Measurements from ENCODE around the gene LHCGR. TPM values are rescaled to one million over a fixed set of nuclear protein-coding genes. Genes with fewer than 3 reads are reported as not detected.

Gene LHCGR
- total and polyA plus RNA-seq, 2 experiments from 2014 or later, result 0.45 to 0.66 TPM

DNA sequence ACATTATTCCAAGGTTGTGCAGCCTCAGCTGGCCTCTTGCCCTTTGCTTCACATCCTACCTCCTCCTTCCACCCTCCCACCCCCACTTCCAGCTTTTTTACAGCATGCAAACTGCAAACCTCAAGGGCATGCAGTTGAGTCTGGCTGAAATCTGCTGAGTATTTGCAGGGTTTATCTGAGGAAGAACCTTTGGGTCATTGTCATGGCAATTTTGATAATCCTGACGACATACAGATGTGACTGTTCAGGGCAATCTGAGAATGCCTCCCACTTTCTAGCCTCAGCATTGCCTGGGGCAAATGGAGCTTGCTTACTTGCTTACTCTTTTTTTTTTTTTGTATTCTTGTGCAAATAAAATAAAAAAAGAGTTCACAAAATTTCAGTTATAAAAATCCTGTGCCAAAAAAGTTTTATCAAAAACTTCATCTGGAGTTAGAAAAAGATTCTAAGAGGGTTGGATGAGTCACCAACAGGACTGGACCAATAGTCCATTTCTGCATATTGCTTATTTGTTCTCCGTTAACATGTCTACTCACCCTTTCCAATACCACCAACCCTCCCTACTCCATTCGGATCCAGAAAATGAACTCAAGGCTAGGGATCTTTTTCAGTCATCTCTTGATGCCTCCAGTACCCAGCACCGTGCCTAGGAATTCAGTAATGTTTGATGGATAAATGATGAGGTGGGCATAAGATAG lies 23.6 kb upstream of the LHCGR start:
- Mint-ChIP-seq H3K27ac (no peak overlapping the region), H3K36me3 (ENCODE audit: low read depth) (no peaks in the 10 kb centered on the region), H3K27me3 (ENCODE audit: insufficient read depth, low read depth, poor library complexity) (no peaks in the 10 kb centered on the region), H3K4me3 (no peak overlapping the region), H3K9me3 (no peaks in the 10 kb centered on the region), H3K4me1 (no peaks in the 10 kb centered on the region)
- Histone ChIP-seq H3K79me2 (replicated peaks; ENCODE audit: insufficient read depth) (no peaks in the 10 kb centered on the region), H3K4me2 (0 out of 2 replicates have a peak overlapping the region, but pooled peaks have one; percentile 32), H3K4me1 (ENCODE audit: insufficient read depth) (0 out of 2 replicates have a peak, but pooled peaks cover 3% of the 10 kb centered on the region), H2AFZ (no peak overlapping the region), H4K20me1 (replicated peaks; ENCODE audit: insufficient read depth) (no peaks in the 10 kb centered on the region), H3K4me3 (no peak overlapping the region), H3F3A (replicated peaks; ENCODE audit: low read depth) (no peaks in the 10 kb centered on the region), H3K9me2 (ENCODE audit: insufficient read depth) (peaks cover 13% of the 10 kb centered on the region), H3K27ac (ENCODE audit: low read depth) (no peak overlapping the region), H3K27me3 (ENCODE audit: insufficient read depth) (no peaks in the 10 kb centered on the region), H3K36me3 (ENCODE audit: insufficient read depth) (no peaks in the 10 kb centered on the region)
- no peak for DNase-seq (ENCODE audit: low spot score)
- no peak for TF ChIP-seq EZH2 (IDR thresholded peaks at IDR 0.05; ENCODE audit: low read depth, unreplicated experiment)
- no peak for TF ChIP-seq CREB1 (CRISPR knock-in tag; IDR thresholded peaks at IDR 0.05; ENCODE audit: low read depth)
- no peak for ATAC-seq

DNA sequence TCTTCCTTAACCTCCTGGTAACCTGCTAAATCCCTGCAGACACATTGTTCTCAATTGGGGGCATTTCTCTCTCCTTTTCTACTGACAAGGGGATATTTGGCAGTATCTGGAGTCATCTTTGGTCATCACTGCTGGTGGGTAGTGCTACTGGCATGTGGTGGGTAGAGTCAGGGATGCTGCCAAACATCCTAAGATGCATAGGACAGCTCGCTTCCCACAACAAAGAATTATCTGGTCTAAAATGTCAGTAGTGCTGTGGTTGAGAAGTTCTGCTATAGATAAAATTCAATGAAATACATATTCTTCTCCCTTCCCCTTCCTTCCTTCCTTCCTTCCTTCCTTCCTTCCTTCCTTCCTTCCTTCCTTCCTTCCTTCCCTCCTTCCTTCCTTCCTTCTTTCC lies 18.7 kb upstream of the LHCGR start:
- H3K79me2 ChIP-seq (replicated peaks; ENCODE audit: insufficient read depth), result no peaks in the 10 kb centered on the region
- no peak overlapping the region for H2AFZ ChIP-seq
- Mint-ChIP-seq H3K9me3 (no peaks in the 10 kb centered on the region), H3K27me3 (ENCODE audit: insufficient read depth, low read depth, poor library complexity) (no peaks in the 10 kb centered on the region), H3K27ac (no peak overlapping the region), H3K4me3 (no peak overlapping the region), H3K36me3 (ENCODE audit: low read depth) (no peaks in the 10 kb centered on the region), H3K4me1 (0 out of 3 replicates have a peak, but pooled peaks cover 2% of the 10 kb centered on the region)
- H3K27me3 ChIP-seq (ENCODE audit: insufficient read depth), result no peaks in the 10 kb centered on the region
- peaks cover 3% of the 10 kb centered on the region; the same call in 1 of the 2 replicates for H3K9me2 ChIP-seq (ENCODE audit: insufficient read depth)
- no peaks in the 10 kb centered on the region for H4K20me1 ChIP-seq (replicated peaks; ENCODE audit: insufficient read depth)
- H3K27ac ChIP-seq (ENCODE audit: low read depth), result no peak overlapping the region
- no peak for DNase-seq (ENCODE audit: low spot score)
- no peak overlapping the region for H3K4me3 ChIP-seq
- 0 out of 2 replicates have a peak, but pooled peaks cover 3% of the 10 kb centered on the region for H3K4me1 ChIP-seq (ENCODE audit: insufficient read depth)
- ATAC-seq, result no peak
- no peak overlapping the region for H3K4me2 ChIP-seq
- H3K36me3 ChIP-seq (ENCODE audit: insufficient read depth), result no peaks in the 10 kb centered on the region
- no peaks in the 10 kb centered on the region for H3F3A ChIP-seq (replicated peaks; ENCODE audit: low read depth)
- TF ChIP-seq, protein P1, sequence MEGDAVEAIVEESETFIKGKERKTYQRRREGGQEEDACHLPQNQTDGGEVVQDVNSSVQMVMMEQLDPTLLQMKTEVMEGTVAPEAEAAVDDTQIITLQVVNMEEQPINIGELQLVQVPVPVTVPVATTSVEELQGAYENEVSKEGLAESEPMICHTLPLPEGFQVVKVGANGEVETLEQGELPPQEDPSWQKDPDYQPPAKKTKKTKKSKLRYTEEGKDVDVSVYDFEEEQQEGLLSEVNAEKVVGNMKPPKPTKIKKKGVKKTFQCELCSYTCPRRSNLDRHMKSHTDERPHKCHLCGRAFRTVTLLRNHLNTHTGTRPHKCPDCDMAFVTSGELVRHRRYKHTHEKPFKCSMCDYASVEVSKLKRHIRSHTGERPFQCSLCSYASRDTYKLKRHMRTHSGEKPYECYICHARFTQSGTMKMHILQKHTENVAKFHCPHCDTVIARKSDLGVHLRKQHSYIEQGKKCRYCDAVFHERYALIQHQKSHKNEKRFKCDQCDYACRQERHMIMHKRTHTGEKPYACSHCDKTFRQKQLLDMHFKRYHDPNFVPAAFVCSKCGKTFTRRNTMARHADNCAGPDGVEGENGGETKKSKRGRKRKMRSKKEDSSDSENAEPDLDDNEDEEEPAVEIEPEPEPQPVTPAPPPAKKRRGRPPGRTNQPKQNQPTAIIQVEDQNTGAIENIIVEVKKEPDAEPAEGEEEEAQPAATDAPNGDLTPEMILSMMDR (conservative IDR thresholded peaks at IDR 0.05; ENCODE audit: low read depth in 2 of 2), result no peak
- TF ChIP-seq, protein P2, sequence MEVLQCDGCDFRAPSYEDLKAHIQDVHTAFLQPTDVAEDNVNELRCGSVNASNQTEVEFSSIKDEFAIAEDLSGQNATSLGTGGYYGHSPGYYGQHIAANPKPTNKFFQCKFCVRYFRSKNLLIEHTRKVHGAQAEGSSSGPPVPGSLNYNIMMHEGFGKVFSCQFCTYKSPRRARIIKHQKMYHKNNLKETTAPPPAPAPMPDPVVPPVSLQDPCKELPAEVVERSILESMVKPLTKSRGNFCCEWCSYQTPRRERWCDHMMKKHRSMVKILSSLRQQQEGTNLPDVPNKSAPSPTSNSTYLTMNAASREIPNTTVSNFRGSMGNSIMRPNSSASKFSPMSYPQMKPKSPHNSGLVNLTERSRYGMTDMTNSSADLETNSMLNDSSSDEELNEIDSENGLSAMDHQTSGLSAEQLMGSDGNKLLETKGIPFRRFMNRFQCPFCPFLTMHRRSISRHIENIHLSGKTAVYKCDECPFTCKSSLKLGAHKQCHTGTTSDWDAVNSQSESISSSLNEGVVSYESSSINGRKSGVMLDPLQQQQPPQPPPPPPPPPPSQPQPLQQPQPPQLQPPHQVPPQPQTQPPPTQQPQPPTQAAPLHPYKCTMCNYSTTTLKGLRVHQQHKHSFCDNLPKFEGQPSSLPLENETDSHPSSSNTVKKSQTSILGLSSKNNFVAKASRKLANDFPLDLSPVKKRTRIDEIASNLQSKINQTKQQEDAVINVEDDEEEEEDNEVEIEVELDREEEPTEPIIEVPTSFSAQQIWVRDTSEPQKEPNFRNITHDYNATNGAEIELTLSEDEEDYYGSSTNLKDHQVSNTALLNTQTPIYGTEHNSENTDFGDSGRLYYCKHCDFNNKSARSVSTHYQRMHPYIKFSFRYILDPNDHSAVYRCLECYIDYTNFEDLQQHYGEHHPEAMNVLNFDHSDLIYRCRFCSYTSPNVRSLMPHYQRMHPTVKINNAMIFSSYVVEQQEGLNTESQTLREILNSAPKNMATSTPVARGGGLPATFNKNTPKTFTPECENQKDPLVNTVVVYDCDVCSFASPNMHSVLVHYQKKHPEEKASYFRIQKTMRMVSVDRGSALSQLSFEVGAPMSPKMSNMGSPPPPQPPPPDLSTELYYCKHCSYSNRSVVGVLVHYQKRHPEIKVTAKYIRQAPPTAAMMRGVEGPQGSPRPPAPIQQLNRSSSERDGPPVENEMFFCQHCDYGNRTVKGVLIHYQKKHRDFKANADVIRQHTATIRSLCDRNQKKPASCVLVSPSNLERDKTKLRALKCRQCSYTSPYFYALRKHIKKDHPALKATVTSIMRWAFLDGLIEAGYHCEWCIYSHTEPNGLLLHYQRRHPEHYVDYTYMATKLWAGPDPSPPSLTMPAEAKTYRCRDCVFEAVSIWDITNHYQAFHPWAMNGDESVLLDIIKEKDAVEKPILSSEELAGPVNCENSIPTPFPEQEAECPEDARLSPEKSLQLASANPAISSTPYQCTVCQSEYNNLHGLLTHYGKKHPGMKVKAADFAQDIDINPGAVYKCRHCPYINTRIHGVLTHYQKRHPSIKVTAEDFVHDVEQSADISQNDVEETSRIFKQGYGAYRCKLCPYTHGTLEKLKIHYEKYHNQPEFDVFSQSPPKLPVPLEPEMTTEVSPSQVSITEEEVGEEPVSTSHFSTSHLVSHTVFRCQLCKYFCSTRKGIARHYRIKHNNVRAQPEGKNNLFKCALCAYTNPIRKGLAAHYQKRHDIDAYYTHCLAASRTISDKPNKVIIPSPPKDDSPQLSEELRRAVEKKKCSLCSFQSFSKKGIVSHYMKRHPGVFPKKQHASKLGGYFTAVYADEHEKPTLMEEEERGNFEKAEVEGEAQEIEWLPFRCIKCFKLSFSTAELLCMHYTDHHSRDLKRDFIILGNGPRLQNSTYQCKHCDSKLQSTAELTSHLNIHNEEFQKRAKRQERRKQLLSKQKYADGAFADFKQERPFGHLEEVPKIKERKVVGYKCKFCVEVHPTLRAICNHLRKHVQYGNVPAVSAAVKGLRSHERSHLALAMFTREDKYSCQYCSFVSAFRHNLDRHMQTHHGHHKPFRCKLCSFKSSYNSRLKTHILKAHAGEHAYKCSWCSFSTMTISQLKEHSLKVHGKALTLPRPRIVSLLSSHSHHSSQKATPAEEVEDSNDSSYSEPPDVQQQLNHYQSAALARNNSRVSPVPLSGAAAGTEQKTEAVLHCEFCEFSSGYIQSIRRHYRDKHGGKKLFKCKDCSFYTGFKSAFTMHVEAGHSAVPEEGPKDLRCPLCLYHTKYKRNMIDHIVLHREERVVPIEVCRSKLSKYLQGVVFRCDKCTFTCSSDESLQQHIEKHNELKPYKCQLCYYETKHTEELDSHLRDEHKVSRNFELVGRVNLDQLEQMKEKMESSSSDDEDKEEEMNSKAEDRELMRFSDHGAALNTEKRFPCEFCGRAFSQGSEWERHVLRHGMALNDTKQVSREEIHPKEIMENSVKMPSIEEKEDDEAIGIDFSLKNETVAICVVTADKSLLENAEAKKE (CRISPR knock-in tag; IDR thresholded peaks at IDR 0.05), result no peak
- TF ChIP-seq, protein P3, sequence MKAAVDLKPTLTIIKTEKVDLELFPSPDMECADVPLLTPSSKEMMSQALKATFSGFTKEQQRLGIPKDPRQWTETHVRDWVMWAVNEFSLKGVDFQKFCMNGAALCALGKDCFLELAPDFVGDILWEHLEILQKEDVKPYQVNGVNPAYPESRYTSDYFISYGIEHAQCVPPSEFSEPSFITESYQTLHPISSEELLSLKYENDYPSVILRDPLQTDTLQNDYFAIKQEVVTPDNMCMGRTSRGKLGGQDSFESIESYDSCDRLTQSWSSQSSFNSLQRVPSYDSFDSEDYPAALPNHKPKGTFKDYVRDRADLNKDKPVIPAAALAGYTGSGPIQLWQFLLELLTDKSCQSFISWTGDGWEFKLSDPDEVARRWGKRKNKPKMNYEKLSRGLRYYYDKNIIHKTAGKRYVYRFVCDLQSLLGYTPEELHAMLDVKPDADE (IDR thresholded peaks at IDR 0.05), result no peak
- TF ChIP-seq JUNB (IDR thresholded peaks at IDR 0.05; ENCODE audit: unreplicated experiment), result no peak
- TF ChIP-seq ZNF331 (CRISPR knock-in tag; IDR thresholded peaks at IDR 0.05; ENCODE audit: low read depth), result no peak
- TF ChIP-seq, protein P4, sequence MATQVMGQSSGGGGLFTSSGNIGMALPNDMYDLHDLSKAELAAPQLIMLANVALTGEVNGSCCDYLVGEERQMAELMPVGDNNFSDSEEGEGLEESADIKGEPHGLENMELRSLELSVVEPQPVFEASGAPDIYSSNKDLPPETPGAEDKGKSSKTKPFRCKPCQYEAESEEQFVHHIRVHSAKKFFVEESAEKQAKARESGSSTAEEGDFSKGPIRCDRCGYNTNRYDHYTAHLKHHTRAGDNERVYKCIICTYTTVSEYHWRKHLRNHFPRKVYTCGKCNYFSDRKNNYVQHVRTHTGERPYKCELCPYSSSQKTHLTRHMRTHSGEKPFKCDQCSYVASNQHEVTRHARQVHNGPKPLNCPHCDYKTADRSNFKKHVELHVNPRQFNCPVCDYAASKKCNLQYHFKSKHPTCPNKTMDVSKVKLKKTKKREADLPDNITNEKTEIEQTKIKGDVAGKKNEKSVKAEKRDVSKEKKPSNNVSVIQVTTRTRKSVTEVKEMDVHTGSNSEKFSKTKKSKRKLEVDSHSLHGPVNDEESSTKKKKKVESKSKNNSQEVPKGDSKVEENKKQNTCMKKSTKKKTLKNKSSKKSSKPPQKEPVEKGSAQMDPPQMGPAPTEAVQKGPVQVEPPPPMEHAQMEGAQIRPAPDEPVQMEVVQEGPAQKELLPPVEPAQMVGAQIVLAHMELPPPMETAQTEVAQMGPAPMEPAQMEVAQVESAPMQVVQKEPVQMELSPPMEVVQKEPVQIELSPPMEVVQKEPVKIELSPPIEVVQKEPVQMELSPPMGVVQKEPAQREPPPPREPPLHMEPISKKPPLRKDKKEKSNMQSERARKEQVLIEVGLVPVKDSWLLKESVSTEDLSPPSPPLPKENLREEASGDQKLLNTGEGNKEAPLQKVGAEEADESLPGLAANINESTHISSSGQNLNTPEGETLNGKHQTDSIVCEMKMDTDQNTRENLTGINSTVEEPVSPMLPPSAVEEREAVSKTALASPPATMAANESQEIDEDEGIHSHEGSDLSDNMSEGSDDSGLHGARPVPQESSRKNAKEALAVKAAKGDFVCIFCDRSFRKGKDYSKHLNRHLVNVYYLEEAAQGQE (IDR thresholded peaks at IDR 0.05; ENCODE audit: unreplicated experiment), result no peak

All from GM23338 (cell line).